GM19324 (cell line): ENCODE data around the gene KRTAP3-2.

Experiments used
- ATAC-seq: cut with Tn5 transposase; IDR thresholded peaks from one replicate; pipeline ENCODE4 v1.9.1; 2021; ENCODE audit warnings: mild to moderate bottlenecking, moderate library complexity; ENCODE audit not compliant: unreplicated experiment, low FRiP score

Gene KRTAP3-2

GRCh38 chr17:41012326-41013120, 12.8 kb upstream of the KRTAP3-2 start:
- no peak for ATAC-seq

GRCh38 chr17:41010441-41010840, 10.7 kb upstream of the KRTAP3-2 start:
- no peak for ATAC-seq

GRCh38 chr17:41009936-41010335, 10.2 kb upstream of the KRTAP3-2 start:
- ATAC-seq, result no peak

- ATAC-seq, result no peak
Measured at GRCh38 chr17:41009301-41009760, 9.6 kb upstream of the KRTAP3-2 start.

DNA sequence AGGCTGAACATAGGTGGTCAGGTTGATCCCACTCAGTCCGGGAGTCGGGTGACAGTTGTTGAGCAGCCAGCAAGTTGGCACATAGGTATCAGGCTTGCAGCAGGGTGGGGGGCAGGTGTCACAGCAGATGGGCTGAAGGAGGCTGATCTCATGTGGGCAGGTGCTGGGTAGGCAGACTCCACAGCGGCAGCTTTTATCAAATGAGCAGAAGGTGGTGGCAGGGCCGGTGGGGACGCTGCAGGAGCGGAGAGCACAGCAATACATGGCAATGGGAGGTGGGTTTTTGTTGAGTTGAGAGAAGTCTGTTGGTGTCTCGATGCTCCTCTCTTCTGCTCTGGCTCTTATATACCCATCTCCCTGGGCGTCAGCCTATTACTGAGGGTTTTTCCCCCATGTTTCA, 9.1 kb upstream of the KRTAP3-2 start, which contains the start of gene KRTAP3-1:
Gene KRTAP3-1 (minus strand): TSS at position 318 of the 400 bp plus-strand sequence. CDS start 54 bp downstream, at position 264.
- ATAC-seq, result no peak

DNA sequence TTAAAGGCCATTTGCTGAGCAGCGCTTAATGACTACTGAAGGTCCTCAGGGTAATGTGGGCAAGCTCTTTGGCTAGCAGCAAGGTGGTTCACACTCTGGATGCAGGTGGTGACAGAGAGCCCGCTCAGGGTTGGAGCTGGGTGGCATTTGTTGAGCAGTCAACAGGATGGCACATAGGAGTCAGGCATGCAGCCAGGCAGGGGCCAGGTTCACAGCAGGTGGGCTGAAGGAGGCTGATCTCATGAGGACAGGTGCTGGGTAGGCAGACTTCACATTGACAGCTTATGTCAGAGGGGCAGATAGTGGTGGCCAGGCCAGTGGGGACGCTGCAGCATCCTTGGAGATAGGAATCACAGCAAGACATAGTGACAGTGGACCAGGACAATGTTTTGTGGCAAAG, 4.7 kb upstream of the KRTAP3-2 start:
- ATAC-seq, result no peak

- ATAC-seq, result no peak
Measured at GRCh38 chr17:41003926-41004325, 4.2 kb upstream of the KRTAP3-2 start.

DNA sequence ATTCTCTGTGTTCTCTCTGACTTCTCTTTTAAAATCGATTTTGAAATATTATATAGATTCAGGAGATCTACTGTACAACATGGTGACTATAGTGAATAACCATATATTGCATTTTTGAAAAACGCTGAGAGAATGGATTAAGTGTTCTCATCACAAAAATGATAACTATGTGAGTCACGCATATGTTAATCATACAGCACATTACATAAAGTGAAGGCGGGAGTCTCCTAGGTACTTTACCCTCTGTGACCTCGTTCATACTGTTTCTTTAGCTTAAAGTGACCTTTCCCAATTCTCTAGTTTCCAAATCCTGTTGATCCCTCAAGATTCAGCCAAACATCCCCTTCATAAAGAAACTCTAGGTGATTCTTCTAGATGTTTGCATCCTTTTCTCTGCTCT, 3.1 kb upstream of the KRTAP3-2 start:
- ATAC-seq, result no peak

DNA sequence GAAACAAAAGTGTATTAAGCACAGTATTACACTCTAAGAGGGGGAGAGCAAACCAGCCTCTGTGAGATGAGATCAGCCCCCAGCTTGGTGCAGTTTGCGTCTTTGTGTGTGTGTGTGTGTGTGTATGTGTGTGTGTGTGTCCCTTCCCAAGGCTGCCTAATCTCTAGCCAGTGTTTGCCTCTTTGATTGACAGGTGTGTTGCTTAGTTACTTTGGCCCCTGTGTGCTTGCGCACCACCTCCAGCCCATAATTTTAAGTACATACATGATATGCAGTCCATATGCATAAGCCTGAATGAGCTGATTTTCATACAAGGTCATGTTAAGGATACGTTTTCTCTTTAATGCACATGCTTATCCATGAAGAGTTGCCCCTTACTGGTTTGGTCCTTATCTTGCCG, 2.1 kb upstream of the KRTAP3-2 start:
- ATAC-seq, result no peak

DNA sequence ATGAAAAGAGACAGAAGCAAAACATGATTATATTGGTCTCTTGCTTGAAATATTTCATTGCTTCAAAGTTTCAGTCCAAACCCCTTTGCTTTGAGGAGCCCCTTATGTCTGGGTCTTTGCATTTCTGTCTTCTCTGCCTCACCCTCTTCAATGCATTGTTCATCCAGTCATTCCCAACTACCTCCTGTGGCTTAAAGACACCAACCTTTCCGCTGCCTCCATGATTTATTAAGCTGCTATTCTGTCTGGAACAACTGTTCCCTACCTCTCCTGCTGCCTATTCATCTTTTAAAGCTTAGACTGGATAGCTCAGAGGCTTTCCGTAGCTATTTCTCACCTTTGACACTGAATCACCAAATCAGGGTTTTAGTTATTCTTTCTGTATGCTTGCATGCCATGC, 2.3 kb downstream of the KRTAP3-2 start:
- no peak for ATAC-seq

DNA sequence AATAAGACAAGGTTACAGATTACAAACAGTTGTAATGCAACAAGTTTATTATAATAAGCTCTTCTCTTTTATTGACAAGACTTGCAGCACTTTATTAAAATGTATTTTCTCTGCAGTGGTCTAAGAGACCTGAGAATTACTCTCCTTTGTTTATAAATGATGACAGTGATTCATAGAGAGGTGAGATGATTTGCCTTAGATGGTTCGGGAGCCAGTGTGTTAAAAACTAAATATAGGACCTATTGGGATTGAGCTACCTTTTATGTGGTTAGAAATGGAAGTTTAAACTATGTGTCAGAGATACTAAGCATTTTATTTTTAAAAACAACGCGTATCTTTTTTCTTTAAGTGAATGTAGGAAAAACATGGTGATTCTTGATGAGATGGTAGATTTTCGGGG, 2.9 kb downstream of the KRTAP3-2 start:
- ATAC-seq, result no peak

- ATAC-seq, result no peak
Measured at GRCh38 chr17:40995116-40995515, 4.6 kb downstream of the KRTAP3-2 start.

- ATAC-seq, result no peak
Measured at GRCh38 chr17:40993839-40994238, 5.9 kb downstream of the KRTAP3-2 start, which contains the start of gene KRTAP3-3. KRTAP3-3 (minus strand) TSS chr17:40994164; CDS start chr17:40994097, 67 bp downstream.

GRCh38 chr17:40993084-40993483, 6.6 kb downstream of the KRTAP3-2 start:
- ATAC-seq, result no peak

DNA sequence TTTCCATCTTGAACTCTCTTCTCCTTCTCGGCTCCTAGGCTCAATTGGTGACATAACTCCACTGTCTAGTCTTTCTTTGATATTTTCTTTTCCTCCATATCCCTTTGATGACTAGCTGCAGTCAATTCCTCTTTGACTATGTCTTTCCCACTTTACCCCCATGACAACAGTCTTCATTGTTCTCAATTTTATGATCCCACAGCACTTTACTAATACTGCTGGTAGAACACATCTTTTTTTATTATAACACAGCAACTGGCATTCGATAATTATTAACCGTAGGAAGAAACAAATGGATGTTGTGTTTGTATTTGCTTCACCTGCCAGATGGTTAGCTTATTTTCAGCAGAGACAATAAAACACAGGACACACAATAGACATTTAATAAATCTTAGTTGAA, 7.0 kb downstream of the KRTAP3-2 start:
- no peak for ATAC-seq

GRCh38 chr17:40986920-40987319, 12.8 kb downstream of the KRTAP3-2 start:
- no peak for ATAC-seq

GRCh38 chr17:40984226-40984625, 15.5 kb downstream of the KRTAP3-2 start, which contains the start of gene KRT40:
KRT40 (minus strand) TSS chr17:40984326; CDS start chr17:40984273, 53 bp downstream.
- no peak for ATAC-seq

- ATAC-seq, result no peak
Measured at GRCh38 chr17:40981115-40981514, 18.6 kb downstream of the KRTAP3-2 start.

DNA sequence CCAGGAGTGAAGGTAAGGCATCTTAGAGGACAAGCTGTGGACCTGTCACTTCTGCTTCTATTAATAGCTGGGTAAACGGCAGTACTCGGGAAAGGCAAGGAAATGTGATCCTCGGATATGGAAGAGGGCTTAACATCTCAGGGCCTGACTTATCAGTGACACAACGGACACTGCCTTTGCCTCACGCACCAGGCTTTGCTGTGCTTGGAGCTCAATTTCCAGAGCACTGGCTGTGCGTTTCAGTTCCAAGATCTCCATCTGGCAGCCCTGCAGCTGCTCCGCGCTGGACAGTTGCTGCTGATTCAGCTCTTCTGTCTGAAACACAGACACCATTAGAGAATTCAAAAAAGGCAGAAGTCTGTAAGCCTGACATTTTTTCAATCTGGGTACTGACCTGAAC, 19.1 kb downstream of the KRTAP3-2 start:
- ATAC-seq, result no peak

GRCh38 chr17:40980117-40980516, 19.6 kb downstream of the KRTAP3-2 start:
- ATAC-seq, result no peak

DNA sequence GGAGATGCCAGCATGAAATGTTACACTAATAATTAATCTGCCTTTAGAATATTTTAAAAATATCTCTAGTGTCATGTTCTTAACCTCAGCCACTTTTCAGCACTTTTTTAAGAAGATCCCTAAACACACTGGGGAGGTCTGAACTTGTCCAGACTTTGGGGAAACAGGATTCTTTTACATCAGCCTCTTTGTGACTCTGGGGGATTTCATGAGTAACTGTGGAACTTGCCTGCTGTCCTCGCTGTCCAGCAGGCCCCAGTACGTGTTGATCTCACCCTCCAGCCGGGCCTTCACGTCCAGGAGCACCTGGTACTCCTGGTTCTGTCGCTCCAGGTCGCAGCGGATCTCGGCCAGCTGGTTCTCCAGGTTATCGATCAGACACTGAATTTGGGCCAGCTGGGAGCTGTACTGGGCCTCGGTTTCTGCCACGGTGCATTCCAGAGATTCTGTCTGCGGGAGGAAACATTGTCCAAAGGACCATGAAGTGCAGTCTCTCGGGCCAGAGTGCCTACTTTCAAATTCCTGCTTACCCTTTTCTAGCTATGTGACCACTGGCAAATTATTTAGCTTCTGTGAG, 21.0 kb downstream of the KRTAP3-2 start:
- ATAC-seq, result no peak

DNA sequence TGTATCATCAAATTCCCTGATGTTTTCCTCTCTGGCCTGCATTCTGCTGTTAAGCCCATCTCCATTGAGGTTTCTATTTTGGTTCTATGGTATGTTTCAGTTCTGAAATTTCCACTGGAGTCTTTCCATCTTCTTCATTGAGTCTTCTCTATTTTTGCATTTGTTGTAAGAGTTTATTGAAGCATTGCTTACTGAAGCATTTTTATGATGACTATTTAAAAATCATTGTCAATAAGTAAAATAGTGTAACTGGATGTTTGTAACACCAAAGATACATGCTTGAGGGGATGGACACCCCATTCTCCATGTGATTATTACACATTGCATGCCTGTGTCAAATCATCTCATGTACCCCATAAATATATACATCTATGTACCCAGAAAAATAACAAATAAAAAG, 24.2 kb downstream of the KRTAP3-2 start:
- ATAC-seq, result no peak
